ENCODE results near the gene ONECUT3.
A peak's percentile ranks its signal among the peaks of the same experiment; 100 is the strongest.

The ONECUT3 gene

DNA sequence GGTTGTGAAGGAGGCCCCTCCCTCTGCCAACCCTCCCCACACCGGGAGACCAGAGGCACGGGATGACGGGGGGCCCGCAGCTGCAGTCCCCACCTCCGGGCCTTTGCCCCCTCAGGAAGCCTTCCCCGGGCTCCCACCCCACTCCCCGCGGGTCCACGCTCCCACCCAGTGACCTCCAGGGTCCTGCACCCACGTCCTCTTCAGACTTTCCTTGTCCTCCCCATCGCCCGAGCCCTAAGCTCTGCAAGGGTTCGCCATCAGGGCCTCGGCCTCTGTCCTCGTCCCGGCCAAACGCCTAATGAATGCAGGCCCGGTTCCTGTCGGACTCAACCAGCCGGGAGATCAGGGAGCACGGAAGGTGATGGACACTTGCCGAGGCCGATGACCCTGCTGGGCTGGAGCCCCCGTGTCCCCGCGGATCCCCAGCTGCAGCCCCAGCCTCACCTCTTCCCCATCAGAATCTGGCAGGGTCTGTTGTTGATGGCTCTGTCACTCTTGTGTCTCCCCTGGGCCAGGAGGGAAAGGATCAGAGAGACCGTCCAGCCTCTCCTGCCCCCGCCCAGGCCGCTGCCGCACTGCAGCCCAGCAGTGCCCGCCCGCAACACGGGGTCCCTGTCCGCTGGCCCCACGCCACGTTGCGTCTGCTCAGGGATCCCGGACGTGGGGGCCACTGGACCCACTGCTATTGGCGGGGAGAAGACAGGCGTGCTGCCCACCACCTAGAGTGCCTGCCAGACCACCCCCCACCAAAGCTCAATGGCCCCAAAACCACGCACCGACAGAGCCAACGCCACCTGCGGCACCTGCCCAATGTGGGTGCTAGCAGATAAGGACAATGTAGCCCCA is 53.1 kb downstream of the ONECUT3 start:
- Mint-ChIP-seq H3K27ac (ENCODE audit: low read depth) (no peak overlapping the region), H3K36me3 (ENCODE audit: insufficient read depth) (peaks cover 2% of the 10 kb centered on the region), H3K4me1 (no peaks in the 10 kb centered on the region), H3K27me3 (no peaks in the 10 kb centered on the region), H3K9me3 (no peaks in the 10 kb centered on the region), H3K4me3 (no peak overlapping the region)
- no peak for ATAC-seq (replicated peaks; ENCODE audit: extremely low read depth, poor library complexity, severe bottlenecking)
- DNase-seq (ENCODE audit: low spot score in 2 of 2): no peak

DNA sequence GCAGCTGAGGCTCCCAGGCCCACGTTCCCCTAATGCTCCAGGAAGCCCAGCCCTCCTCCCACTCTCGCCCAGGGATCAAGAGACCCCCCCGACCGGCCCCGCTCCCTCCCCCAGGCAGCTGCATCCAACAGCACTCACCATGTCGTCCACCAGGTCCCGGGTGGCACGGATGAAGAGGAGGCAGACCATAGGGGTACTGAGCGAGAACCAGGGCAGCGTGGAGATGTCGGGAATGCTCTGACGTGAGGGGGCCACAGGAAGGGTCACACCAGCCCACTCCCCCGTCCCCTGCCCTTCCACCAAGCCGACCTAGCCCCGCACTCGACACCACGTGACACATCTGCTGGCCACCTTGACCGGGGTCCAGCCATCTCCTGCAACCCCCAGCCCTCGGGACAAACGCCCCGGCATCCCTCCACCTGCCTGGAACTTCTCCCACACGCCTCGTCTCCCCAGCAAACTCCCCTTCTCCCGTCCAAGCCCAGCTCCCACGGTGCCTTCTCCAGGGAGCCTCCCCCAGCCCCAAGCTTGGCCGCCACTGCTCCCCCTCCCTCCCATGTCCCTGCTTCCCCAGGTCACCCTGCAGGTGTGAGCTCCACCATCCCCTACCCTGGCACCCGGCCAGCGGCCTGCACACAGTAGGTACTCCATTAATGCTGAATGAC is 53.9 kb downstream of the ONECUT3 start:
- ATAC-seq (replicated peaks; ENCODE audit: extremely low read depth, poor library complexity, severe bottlenecking) (no peak), DNase-seq (ENCODE audit: low spot score in 2 of 2) (no peak)
- Mint-ChIP-seq H3K36me3 (ENCODE audit: insufficient read depth) (peaks cover 3% of the 10 kb centered on the region), H3K27me3 (no peaks in the 10 kb centered on the region), H3K27ac (ENCODE audit: low read depth) (no peak overlapping the region), H3K4me1 (no peaks in the 10 kb centered on the region), H3K9me3 (no peaks in the 10 kb centered on the region), H3K4me3 (no peak overlapping the region)

DNA sequence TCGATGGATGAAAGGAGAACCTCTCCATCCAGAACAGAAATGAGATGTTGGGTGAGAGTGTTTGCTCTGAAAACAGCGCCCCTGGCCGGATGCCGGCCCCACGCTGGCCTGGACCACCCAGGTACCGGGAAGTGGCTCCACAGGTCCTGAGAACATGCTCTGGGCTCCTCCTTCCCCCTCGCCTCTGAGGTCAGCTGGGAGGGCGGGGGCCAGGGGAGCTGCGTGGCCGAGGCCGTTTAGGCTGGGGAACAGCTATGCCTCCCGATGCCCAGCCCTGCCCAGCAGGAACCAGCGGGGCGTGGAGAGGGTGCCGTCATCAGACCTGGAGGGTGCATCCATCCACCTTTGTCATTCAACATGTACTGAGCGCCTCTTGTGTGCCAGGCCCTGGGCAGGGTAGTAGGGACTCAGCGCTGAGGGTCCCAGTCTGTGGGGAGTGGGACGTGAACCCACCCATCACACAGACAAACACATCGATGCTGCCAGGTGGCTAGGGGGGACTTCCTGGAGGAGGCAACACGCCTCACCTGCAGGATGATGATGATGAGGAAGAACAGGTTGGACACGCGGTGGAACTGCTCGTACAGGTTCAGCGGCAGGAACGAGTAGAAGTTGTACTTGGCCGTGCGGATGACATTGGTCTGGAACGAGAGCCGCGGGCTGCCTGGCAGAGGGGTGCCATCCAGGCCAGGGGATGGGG is 54.5 kb downstream of the ONECUT3 start:
- peaks cover 5% of the 10 kb centered on the region for H3K36me3 Mint-ChIP-seq (ENCODE audit: insufficient read depth)
- no peak overlapping the region for H3K27ac Mint-ChIP-seq (ENCODE audit: low read depth)
- no peak overlapping the region for H3K4me3 Mint-ChIP-seq
- H3K4me1 Mint-ChIP-seq: peaks cover 6% of the 10 kb centered on the region
- ATAC-seq (replicated peaks; ENCODE audit: extremely low read depth, poor library complexity, severe bottlenecking) (no peak), DNase-seq (ENCODE audit: low spot score in 2 of 2) (no peak)
- H3K27me3 Mint-ChIP-seq: no peaks in the 10 kb centered on the region
- H3K9me3 Mint-ChIP-seq: no peaks in the 10 kb centered on the region

DNA sequence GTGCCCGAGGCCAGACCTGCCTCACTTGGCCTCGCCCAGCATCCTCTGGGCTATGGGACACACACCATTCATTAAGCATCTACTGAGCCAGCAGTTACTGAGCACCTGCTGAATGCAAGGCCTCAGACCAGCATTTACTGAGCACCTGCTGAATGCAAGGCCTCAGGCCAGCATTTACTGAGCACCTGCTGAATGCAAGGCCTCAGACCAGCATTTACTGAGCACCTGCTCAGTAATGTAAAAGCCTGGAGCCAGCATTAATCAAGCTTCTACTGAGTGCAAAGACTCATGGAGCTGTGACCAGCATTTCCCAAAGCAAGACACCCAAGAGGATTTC is 55.1 kb downstream of the ONECUT3 start:
- H3K27me3 Mint-ChIP-seq: no peaks in the 10 kb centered on the region
- no peak for DNase-seq (ENCODE audit: low spot score in 2 of 2)
- H3K4me1 Mint-ChIP-seq: peaks cover 10% of the 10 kb centered on the region
- peaks cover 6% of the 10 kb centered on the region for H3K36me3 Mint-ChIP-seq (ENCODE audit: insufficient read depth)
- H3K9me3 Mint-ChIP-seq: no peaks in the 10 kb centered on the region
- no peak overlapping the region for H3K4me3 Mint-ChIP-seq
- ATAC-seq (replicated peaks; ENCODE audit: extremely low read depth, poor library complexity, severe bottlenecking): no peak
- no peak overlapping the region for H3K27ac Mint-ChIP-seq (ENCODE audit: low read depth)

DNA sequence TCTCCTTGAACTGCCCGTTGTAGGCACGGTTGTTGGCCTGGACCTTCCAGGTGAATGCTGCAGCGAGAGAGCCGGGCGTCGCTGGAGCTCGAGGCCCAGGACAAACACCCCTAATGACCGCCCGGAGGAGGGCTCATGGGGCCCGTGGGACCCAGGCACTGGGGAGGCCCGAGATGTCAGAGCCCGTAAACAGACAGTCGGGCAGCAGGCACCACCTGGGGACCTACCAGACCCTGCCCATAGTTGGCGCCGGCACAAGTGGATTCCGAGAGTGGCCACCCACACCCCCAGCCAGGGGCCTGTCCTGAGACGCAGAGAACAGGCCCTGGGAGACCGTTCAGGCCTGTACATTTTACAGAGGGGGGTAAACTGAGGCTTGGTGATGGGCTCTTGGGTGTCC is 56.4 kb downstream of the ONECUT3 start:
- no peaks in the 10 kb centered on the region for H3K9me3 Mint-ChIP-seq
- DNase-seq (ENCODE audit: low spot score in 2 of 2): no peak
- H3K4me3 Mint-ChIP-seq: no peak overlapping the region
- H3K4me1 Mint-ChIP-seq: peaks cover 10% of the 10 kb centered on the region
- no peak for ATAC-seq (replicated peaks; ENCODE audit: extremely low read depth, poor library complexity, severe bottlenecking)
- H3K36me3 Mint-ChIP-seq (ENCODE audit: insufficient read depth): peaks cover 7% of the 10 kb centered on the region
- H3K27me3 Mint-ChIP-seq: no peaks in the 10 kb centered on the region
- H3K27ac Mint-ChIP-seq (ENCODE audit: low read depth): no peak overlapping the region

DNA sequence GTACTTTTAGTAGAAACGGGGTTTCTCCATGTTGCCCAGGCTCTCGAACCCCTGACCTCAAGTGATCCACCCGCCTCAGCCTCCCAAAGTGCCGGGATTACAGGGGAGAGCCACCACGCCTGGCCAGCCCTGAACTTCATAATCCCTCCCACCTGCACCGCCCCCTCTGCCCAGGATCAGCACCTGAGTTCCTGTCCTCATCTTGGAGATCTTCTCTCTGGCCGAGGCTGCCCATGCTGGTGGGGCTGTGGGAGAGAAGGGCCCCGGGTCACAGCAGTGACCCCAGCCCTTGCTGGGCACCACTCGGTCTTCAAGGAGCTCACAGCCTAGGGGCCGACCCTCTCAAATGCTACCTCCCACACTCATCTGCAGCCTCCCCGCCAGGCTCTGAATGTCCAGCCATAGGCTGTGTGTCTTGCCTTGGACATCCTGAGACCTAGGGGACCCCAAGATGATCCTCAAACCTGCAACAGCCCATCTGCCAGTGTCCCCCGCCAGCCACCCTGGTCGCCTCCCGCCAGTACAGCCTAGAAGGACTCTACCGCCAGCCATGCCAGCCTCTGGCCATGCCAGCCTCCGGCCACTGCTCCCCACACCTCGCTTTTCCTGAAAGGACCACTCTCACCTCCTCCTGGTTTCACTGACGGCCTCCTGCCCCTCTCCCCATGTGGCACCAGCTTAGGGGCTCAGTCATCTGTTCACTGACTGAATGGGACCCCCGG is 57.3 kb downstream of the ONECUT3 start:
- H3K9me3 Mint-ChIP-seq: no peaks in the 10 kb centered on the region
- ATAC-seq (replicated peaks; ENCODE audit: extremely low read depth, poor library complexity, severe bottlenecking): no peak
- H3K4me3 Mint-ChIP-seq: peak overlapping the region; percentile 92
- DNase-seq (ENCODE audit: low spot score in 2 of 2): no peak
- H3K4me1 Mint-ChIP-seq: peaks cover 10% of the 10 kb centered on the region
- no peaks in the 10 kb centered on the region for H3K27me3 Mint-ChIP-seq
- H3K27ac Mint-ChIP-seq (ENCODE audit: low read depth): peak overlapping the region; percentile 63
- H3K36me3 Mint-ChIP-seq (ENCODE audit: insufficient read depth): peaks cover 9% of the 10 kb centered on the region

DNA sequence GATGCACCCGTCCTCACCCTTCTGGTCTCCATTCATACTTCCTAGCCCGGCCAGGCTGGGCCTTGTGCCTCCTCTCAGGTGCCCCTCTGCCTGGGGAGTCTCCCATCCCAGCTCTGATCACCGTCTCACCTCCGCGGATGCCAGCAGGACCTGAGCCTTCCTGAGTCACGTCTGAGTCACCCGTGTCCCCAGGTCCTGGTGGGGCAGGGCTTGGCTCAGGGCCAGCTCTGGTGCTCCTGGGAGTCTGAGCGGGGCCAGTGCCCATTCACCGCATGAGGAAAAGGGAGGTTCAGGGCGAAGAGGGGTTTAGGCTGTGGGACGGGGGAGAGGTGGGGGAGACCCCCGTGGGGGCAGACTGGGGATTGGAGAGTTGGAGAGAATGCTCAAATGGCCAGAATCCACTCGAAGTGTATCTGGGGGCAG is 58.2 kb downstream of the ONECUT3 start:
- Mint-ChIP-seq H3K27ac (ENCODE audit: low read depth) (peak overlapping the region; percentile 57), H3K4me1 (peaks cover 10% of the 10 kb centered on the region)

DNA sequence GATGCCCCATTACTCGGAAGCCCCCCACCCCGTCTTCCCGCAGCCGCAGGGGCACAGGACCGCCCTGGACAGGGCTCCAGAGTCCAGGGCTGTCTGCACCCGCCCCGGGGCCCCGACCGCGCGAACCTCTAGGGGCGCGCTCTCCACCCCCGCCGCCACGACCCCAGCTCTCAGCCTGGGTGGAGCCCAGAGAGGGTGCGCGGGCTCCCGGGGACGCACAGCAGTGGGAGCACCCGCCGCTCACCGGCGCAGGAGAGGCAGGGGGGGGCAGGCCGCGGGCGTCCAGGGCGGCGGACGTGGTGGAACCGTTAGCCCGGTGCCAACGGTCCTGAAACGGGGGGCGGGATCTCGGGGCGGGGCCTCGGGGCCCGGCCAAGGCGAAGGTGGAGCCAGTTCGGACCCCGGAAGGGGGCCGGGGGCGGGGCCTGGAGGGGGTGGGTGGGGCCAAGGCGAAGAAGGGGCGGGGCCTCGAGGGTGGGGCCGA is 58.7 kb downstream of the ONECUT3 start, which contains the start of gene ATP8B3:
Gene ATP8B3, minus strand, starts transcription at position 335 of the 484 bp plus-strand sequence. CDS start 540 bp downstream, outside the sequence.
- Mint-ChIP-seq H3K27me3 (no peaks in the 10 kb centered on the region), H3K9me3 (no peaks in the 10 kb centered on the region), H3K27ac (ENCODE audit: low read depth) (peak within 1 kb of the TSS; percentile 82), H3K36me3 (ENCODE audit: insufficient read depth) (peaks cover 16% of the 10 kb centered on the region), H3K4me3 (peak within 1 kb of the TSS; percentile 92), H3K4me1 (peaks cover 10% of the 10 kb centered on the region)
- peak in 1 of 2 donors; percentile 42 for DNase-seq (ENCODE audit: low spot score in 2 of 2)
- peak; percentile 40 for ATAC-seq (replicated peaks; ENCODE audit: extremely low read depth, poor library complexity, severe bottlenecking)

More for the DNA sequence above, 58.2 kb downstream of the ONECUT3 start:
- peak overlapping the region; percentile 92 for H3K4me3 Mint-ChIP-seq
- no peaks in the 10 kb centered on the region for H3K27me3 Mint-ChIP-seq
- no peaks in the 10 kb centered on the region for H3K9me3 Mint-ChIP-seq
- DNase-seq (ENCODE audit: low spot score in 2 of 2) (no peak), ATAC-seq (replicated peaks; ENCODE audit: extremely low read depth, poor library complexity, severe bottlenecking) (no peak)
- H3K36me3 Mint-ChIP-seq (ENCODE audit: insufficient read depth): peaks cover 13% of the 10 kb centered on the region

DNA sequence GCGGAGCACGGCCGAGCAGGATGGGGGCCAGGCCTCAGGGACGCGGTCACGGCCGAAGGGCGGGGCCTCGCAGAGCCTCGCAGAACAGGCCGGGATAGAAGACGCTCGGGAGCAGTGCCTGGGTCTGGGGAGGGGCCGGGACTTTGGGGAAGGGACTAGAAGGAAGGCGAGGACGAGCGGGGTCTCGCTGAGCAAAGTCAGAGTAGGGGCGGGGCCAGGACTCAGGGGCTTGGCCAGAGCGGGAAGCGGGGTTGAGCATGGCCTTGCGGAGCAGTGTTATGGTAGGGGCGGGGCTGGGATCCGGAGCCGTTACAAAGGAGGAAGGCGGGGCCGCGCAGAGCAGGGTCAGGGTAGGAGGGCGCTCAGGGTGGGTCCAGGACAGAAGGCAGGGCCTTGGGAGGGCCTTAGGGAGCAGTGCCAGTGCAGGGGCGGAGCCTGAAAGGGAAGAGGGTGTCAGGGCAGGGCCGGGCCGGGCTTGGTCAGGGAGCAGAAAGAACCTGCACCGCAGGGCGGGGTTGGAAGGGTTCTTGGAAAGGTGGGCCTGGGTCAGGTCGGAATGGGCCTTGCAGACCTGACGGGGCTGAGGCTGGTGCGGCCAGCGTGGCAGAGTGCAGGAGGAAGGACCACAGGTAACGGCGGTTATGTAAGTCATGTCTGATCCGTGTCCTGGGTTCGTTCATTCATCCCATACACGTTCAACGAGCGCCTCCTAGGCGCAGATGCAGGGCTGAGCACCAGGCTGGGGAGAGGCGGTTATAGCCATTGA is 59.3 kb downstream of the ONECUT3 start:
- peak overlapping the region; percentile 92 for H3K4me3 Mint-ChIP-seq
- H3K36me3 Mint-ChIP-seq (ENCODE audit: insufficient read depth): peaks cover 19% of the 10 kb centered on the region
- peak; percentile 76 for ATAC-seq (replicated peaks; ENCODE audit: extremely low read depth, poor library complexity, severe bottlenecking)
- peak overlapping the region; percentile 82 for H3K27ac Mint-ChIP-seq (ENCODE audit: low read depth)
- no peaks in the 10 kb centered on the region for H3K9me3 Mint-ChIP-seq
- H3K27me3 Mint-ChIP-seq: no peaks in the 10 kb centered on the region
- peaks cover 10% of the 10 kb centered on the region for H3K4me1 Mint-ChIP-seq
- DNase-seq (ENCODE audit: low spot score in 2 of 2): peak; percentile 72 to 76

DNA sequence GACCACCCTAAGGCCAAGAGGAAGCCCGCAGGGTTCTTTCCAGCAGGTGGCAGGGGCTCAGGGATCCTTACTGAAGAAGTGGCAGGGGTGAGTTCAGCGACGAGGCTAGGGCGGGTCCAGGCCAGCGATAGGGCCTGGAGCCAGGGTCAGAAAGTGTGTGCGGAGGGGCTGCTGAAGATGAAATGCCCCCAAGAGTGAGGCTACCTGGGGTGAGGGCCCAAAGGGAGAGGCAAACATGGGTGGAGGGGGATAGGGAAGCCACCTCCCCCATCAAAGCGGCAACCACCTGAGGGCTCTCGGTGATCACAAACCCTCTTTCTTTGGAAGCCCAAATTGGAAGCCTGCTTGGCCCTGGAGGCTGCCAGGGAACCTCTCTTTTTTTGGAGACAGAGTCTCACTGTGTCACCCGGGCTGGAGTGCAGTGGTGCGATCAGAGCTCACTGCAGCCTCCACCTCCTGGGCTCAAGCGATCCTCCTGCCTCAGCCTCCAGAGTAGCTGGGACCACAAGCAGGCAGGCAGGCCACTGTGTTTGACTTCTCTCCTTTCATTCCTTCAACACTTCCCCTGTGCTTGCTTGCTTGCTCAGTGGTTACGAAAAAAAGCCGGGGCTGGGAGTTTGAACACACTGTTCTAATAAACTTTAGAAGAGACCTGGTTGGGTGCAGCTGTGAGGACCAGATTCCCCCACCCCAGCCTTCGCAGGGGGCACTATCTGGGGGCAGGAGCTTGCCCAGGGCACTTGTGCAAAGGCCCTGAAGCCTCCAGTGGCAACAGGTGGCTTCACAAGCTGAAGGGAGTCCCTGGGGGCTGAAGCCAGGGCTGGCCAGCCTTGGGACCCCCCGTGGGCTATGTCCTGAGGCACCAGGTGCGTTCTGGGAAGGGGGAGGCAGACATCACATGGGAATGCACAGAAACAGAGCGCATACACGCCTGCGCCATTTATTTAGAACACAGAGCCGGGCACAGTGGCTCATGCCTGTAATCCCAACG is 60.2 kb downstream of the ONECUT3 start:
- Mint-ChIP-seq H3K27ac (ENCODE audit: low read depth) (peak overlapping the region; percentile 82), H3K4me3 (peak overlapping the region; percentile 92), H3K4me1 (peaks cover 10% of the 10 kb centered on the region), H3K27me3 (no peaks in the 10 kb centered on the region), H3K36me3 (ENCODE audit: insufficient read depth) (peaks cover 19% of the 10 kb centered on the region), H3K9me3 (no peaks in the 10 kb centered on the region)
- ATAC-seq (replicated peaks; ENCODE audit: extremely low read depth, poor library complexity, severe bottlenecking) (no peak), DNase-seq (ENCODE audit: low spot score in 2 of 2) (no peak)

DNA sequence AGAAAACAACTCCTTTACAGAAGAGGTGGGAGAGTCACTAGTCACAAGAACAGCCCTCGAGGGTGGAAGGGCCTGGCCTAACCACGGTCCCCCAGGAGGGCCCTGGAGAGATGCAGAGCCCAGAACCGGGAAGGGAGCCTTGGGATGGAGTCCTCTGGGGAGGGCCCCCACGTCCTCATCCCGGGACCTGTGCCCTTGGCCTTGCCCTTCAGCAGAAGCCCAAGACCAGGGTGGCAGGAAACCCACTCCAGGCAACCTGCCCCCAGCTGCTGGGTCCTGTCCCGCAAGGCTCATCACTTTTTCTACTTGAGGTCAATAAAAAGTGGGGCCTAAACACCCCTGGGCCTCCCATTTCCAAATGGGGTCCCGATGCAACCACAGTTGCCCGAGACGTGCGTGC is 61.1 kb downstream of the ONECUT3 start:
- no peaks in the 10 kb centered on the region for H3K9me3 Mint-ChIP-seq
- no peak overlapping the region for H3K27ac Mint-ChIP-seq (ENCODE audit: low read depth)
- no peaks in the 10 kb centered on the region for H3K27me3 Mint-ChIP-seq

More for the DNA sequence above, 61.1 kb downstream of the ONECUT3 start:
- no peak overlapping the region for H3K4me3 Mint-ChIP-seq
- H3K4me1 Mint-ChIP-seq: peaks cover 10% of the 10 kb centered on the region
- ATAC-seq (replicated peaks; ENCODE audit: extremely low read depth, poor library complexity, severe bottlenecking): no peak
- H3K36me3 Mint-ChIP-seq (ENCODE audit: insufficient read depth): peaks cover 19% of the 10 kb centered on the region
- no peak for DNase-seq (ENCODE audit: low spot score in 2 of 2)
